Loucy (cell line): ENCODE data around the gene OXCT1.

Experiments
- H2AFZ ChIP-seq: fragments of 200-600 bp; sonication (generic); 2 replicates; pipeline ENCODE4 v1.6.0; 2016; ENCODE audit warnings: antibody characterized with exemption, mild to moderate bottlenecking, low read length, moderate library complexity
- H3F3A ChIP-seq: fragments of 200-600 bp; 2 replicates; pipeline ENCODE4 v1.6.0; 2016; ENCODE audit warnings: antibody characterized with exemption, low read depth, mild to moderate bottlenecking
- H3K27me3 ChIP-seq: fragments of 200-600 bp; sonication (generic); 2 replicates; pipeline ENCODE4 v1.6.1; 2014; ENCODE audit warnings: low read length, mild to moderate bottlenecking; ENCODE audit not compliant: insufficient read depth, poor library complexity, severe bottlenecking
- H3K36me3 ChIP-seq: fragments of 200-600 bp; sonication (generic); 2 replicates; pipeline ENCODE4 v1.6.1; 2016; ENCODE audit warnings: low read length; ENCODE audit not compliant: insufficient read depth
- H3K4me1 ChIP-seq: fragments of 200-600 bp; sonication (generic); 2 replicates; pipeline ENCODE4 v1.5.1; 2014; ENCODE audit warnings: low read length, mild to moderate bottlenecking; ENCODE audit not compliant: insufficient read depth, poor library complexity, severe bottlenecking
- H3K4me2 ChIP-seq: fragments of 200-600 bp; sonication (generic); 2 replicates; pipeline ENCODE4 v1.6.0; 2014; ENCODE audit warnings: antibody characterized with exemption, low read length, low read depth, mild to moderate bottlenecking; ENCODE audit not compliant: poor library complexity, severe bottlenecking
- H3K4me3 ChIP-seq: fragments of 200-600 bp; sonication (generic); 2 replicates; pipeline ENCODE4 v1.5.1; 2014; ENCODE audit warnings: low read length, mild to moderate bottlenecking, mixed read lengths; ENCODE audit not compliant: poor library complexity, severe bottlenecking
- H3K79me2 ChIP-seq: fragments of 200-600 bp; sonication (generic); 2 replicates; pipeline ENCODE4 v1.6.1; 2014; ENCODE audit warnings: low read length; ENCODE audit not compliant: insufficient read depth
- H3K9ac ChIP-seq: fragments of 200-600 bp; sonication (generic); 2 replicates; pipeline ENCODE4 v1.6.0; 2014; ENCODE audit warnings: mild to moderate bottlenecking, low read depth, low read length, moderate library complexity; ENCODE audit not compliant: poor library complexity, severe bottlenecking
- H3K9me2 ChIP-seq: fragments of 200-600 bp; sonication (generic); replicated peaks from 2 replicates; pipeline ENCODE4 v1.6.1; 2016; ENCODE audit warnings: low read depth, low read length, mixed read lengths
- H3K9me3 ChIP-seq: fragments of 200-600 bp; sonication (generic); 2 replicates; pipeline ENCODE4 v1.6.1; 2014; ENCODE audit warnings: mild to moderate bottlenecking, antibody characterized with exemption, low read length, low read depth; ENCODE audit not compliant: insufficient read depth
- H4K20me1 ChIP-seq: fragments of 200-600 bp; sonication (generic); 2 replicates; pipeline ENCODE4 v1.6.0; 2014; ENCODE audit warnings: antibody characterized with exemption, low read length, mild to moderate bottlenecking; ENCODE audit not compliant: insufficient read depth, poor library complexity, severe bottlenecking
- CTCF ChIP-seq: fragments of 200-600 bp; sonication (generic); conservative IDR thresholded peaks from 2 replicates; pipeline ENCODE4 v1.5.1; 2014; ENCODE audit warnings: mild to moderate bottlenecking, antibody characterized with exemption, low read length
- EZH2phosphoT487 ChIP-seq: fragments of 200-600 bp; IDR thresholded peaks from 2 replicates; pipeline ENCODE4 v1.6.1; 2018; ENCODE audit warnings: antibody characterized with exemption, mild to moderate bottlenecking, moderate library complexity, borderline replicate concordance

Gene OXCT1

GRCh38 chr5:41785061-41785460, 85.2 kb downstream of the OXCT1 start:
- no peaks in the 10 kb centered on the region for H3K9me3 ChIP-seq
- no peaks in the 10 kb centered on the region for H3F3A ChIP-seq
- TF ChIP-seq CTCF = no peak
- no peak for TF ChIP-seq EZH2phosphoT487
- H3K4me2 ChIP-seq = no peak overlapping the region
- H3K4me1 ChIP-seq = no peaks in the 10 kb centered on the region
- no peak overlapping the region for H3K4me3 ChIP-seq
- no peaks in the 10 kb centered on the region for H3K9me2 ChIP-seq
- H3K27me3 ChIP-seq = no peaks in the 10 kb centered on the region
- no peak overlapping the region for H2AFZ ChIP-seq
- peaks cover 6% of the 10 kb centered on the region for H4K20me1 ChIP-seq
- H3K36me3 ChIP-seq = peaks cover 10% of the 10 kb centered on the region; the same call in 1 of the 2 replicates
- no peaks in the 10 kb centered on the region for H3K79me2 ChIP-seq
- no peak overlapping the region for H3K9ac ChIP-seq

GRCh38 chr5:41778410-41778809, 91.8 kb downstream of the OXCT1 start:
- Histone ChIP-seq H4K20me1 (no peaks in the 10 kb centered on the region), H3K79me2 (no peaks in the 10 kb centered on the region), H3K4me1 (no peaks in the 10 kb centered on the region), H3F3A (no peaks in the 10 kb centered on the region), H3K9ac (no peak overlapping the region), H3K4me3 (no peak overlapping the region), H3K36me3 (peaks cover 8% of the 10 kb centered on the region; the same call in 1 of the 2 replicates), H3K27me3 (no peaks in the 10 kb centered on the region), H3K9me2 (no peaks in the 10 kb centered on the region), H2AFZ (no peak overlapping the region), H3K9me3 (no peaks in the 10 kb centered on the region), H3K4me2 (no peak overlapping the region)
- TF ChIP-seq EZH2phosphoT487 (no peak), CTCF (no peak)

GRCh38 chr5:41776435-41776834, 93.8 kb downstream of the OXCT1 start:
- H3K36me3 ChIP-seq = peaks cover 4% of the 10 kb centered on the region; the same call in 1 of the 2 replicates
- H2AFZ ChIP-seq = no peak overlapping the region
- no peaks in the 10 kb centered on the region for H3K79me2 ChIP-seq
- H3K4me2 ChIP-seq = no peak overlapping the region
- no peaks in the 10 kb centered on the region for H3K9me2 ChIP-seq
- H3K4me3 ChIP-seq = no peak overlapping the region
- H4K20me1 ChIP-seq = no peaks in the 10 kb centered on the region
- H3K27me3 ChIP-seq = no peaks in the 10 kb centered on the region
- H3F3A ChIP-seq = no peaks in the 10 kb centered on the region
- H3K4me1 ChIP-seq = no peaks in the 10 kb centered on the region
- H3K9me3 ChIP-seq = no peaks in the 10 kb centered on the region
- no peak overlapping the region for H3K9ac ChIP-seq
- TF ChIP-seq CTCF (no peak), EZH2phosphoT487 (no peak)
